HG03060 (cell line): ENCODE results near the gene FLNC.

Experiments
- ATAC-seq: cut with Tn5 transposase; IDR thresholded peaks from one replicate; pipeline ENCODE4 v1.9.1; 2021; ENCODE audit warnings: low read depth, moderate number of reproducible peaks; ENCODE audit not compliant: unreplicated experiment

Gene FLNC

DNA sequence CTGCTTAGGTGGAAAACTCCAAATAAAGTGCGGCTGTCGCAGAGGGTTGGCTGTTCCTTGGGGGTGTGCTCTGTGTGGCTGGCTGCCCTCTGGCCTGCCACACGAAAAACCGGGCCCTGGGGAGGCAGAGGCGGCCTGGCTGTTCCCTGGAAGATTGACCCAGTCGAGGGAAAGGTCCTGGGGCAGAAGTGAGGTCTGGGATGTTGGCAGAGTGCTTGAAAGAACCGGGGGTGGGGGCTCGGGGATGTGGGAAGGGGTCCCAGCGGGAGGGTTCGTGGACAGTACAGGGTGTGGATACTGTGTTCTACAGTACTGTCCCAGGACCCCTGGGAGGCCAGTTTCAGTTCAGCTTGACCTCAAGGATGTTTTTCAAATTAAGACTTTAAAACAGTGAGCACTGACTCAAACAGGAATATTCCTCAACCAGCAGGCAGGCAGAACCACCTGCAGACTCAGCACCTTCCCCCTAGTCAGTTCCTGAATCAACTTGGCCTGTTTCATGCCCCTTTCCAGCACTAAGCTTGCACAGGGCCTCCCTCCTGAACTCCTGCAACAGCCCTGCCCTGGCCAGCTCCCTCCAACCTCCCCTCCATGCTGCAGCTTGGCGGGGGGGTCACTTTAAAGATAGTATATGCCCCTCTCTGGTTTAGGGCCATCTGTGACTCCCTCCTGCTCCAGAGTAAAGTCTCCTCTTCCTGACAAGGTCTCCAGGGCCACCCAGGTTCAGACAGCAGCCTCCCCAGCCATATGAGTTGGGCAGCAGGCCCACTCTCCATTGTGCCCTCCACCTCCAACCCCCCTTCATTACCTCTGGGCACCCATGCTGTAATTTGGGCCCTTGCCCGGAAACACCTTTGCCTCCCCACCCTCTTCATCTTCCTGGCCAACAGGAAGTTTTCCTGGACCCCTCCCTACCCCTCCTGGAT is 29.3 kb downstream of the FLNC start:
- no peak for ATAC-seq

DNA sequence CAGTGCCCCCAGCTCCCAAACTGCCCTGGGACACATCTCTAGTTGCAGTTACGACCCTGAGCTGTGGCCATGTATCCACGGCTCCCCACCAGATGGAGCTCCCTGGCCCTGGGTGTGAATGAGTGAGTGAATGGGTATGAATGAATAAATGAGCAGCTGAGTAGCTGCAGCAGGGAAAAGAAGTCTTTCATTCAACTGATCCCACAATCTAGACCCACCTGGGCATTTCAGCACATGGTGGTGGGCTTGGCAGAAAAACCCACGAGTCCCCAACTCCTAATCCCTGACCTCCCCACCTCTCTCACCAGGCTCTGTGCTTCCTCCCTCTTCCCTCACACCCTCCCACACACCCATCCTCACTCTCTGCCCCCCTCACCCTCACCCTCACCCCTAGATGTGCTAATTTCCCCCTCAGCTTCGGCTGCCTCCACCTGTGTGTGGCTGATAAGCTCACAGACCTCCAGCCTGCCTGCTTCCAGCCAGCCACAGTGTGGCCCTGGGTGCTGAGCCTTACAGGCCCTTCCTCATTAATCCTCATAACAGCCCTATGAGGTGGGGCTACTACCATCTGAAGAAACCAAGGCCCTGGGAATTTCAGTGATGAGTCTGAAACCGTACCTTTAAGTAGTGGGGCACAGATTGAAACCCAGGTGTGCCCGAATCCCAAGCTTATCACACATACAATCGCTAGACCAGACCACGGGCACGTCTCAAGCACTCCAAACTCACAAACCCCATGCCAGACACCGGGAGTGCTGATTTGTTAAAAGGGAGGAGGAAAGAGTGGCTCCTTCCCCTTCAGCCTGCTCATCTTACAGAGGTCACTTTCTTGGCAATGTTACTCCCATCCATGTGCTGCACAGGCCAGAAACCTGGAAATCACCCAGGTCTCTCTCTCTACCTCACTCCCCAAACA is 30.2 kb downstream of the FLNC start:
- ATAC-seq = no peak

DNA sequence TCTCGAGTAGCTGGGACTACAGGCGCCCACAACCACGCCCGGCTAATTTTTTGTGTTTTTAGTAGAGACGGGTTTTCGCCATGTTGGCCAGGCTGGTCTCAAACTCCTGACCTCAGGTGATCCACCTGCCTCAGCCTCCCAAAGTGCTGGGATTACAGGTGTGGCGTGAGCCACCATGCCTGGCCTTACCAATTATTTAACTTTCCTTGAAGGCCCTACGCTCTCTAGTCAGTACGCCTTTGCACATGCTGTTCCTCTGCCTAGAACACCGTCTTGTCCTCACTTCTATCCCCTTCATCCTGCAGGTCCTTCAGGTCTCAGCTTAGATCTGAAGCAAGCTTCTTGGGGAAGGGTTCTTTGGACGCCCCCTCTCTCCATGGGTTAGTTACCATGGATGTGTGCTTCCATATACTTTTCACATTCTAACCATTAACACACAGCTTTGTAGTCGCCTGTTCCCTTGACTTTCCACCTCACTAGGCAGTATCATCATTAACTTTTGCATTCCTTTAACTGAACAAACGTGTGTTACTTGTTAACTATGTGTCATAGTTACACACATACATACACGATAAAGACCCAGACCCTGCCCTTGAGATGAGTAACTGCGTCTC is 31.9 kb downstream of the FLNC start:
- ATAC-seq = no peak

DNA sequence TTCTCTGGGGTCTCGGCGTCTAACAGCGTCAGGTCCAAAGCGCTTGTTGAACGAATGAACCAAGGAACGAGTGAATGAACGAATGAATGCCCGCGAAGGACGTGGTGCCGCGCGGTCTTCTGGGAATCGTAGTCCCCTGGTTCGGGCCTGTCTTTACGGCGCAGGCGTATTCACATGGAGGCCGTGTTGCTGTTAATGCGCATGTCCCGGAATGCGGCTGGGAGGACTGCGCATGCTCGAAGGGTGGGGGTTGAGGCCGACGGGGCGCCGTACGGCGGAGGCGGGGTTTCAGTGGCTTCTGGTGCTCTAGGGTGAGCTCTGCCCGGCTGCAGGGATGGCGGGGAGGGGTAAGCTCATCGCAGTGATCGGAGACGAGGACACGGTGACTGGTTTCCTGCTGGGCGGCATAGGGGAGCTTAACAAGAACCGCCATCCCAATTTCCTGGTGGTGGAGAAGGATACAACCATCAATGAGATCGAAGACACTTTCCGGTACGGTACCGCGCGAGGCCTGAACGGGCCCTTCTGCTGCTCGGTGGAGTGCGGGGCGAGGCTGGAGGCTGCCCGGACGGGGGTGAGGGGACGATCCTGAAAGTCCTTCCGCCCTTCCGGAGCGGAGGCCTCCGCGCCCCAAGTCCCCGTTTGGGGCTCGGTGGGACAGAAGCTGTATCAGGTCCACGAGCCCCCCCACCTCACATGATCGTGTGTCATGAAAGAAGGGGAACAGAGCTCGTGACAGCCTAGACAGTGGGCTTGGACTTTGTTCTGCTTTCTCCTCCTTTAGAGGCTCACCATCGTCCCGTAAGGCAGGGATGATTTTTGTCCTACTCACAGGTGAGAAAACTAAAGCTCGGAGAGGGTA is 32.6 kb downstream of the FLNC start, which contains the start of gene ATP6V1F:
Gene ATP6V1F (plus strand): TSS at position 286 of the 862 bp plus-strand sequence. CDS start 49 bp downstream, at position 335.
- peak; percentile 81 for ATAC-seq

DNA sequence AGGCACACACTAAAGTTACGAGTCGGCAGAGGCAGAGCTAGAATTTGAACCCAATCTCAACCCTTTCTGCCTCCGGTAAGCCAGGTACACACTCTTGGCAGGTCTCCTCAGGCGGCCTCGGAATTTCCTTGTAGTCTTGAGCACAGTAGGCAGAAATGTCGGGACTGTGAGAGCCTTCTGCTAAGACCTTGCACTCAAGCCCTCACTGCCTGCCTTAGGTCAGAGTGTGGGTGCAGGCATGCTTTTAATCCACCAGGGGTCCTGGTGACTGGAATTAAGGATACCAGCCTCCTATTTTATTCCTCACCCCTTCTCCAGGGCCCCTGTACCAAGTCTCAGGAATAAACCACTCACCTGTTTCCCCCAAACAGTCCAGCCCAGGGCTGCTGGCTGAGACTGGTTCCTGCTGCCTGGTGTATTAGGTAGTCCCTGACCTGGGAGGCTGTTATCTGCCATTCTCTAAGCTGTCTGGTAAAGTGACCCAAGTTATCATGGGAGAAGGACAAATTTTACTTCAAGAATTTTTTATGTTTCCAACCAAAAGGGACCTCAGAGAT is 33.3 kb downstream of the FLNC start:
- peak; percentile 8 for ATAC-seq

DNA sequence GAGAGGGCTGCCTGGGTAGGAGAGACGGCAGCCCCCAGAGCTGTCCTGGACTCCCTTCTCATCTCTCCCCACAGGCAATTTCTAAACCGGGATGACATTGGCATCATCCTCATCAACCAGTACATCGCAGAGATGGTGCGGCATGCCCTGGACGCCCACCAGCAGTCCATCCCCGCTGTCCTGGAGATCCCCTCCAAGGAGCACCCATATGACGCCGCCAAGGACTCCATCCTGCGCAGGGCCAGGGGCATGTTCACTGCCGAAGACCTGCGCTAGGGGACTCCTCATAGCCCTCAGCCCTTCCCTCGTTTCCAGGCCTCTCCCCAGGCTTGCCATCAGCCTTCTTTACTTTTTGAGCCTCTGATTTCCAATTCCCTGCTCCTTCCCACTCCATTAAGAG is 35.1 kb downstream of the FLNC start:
- ATAC-seq = no peak

DNA sequence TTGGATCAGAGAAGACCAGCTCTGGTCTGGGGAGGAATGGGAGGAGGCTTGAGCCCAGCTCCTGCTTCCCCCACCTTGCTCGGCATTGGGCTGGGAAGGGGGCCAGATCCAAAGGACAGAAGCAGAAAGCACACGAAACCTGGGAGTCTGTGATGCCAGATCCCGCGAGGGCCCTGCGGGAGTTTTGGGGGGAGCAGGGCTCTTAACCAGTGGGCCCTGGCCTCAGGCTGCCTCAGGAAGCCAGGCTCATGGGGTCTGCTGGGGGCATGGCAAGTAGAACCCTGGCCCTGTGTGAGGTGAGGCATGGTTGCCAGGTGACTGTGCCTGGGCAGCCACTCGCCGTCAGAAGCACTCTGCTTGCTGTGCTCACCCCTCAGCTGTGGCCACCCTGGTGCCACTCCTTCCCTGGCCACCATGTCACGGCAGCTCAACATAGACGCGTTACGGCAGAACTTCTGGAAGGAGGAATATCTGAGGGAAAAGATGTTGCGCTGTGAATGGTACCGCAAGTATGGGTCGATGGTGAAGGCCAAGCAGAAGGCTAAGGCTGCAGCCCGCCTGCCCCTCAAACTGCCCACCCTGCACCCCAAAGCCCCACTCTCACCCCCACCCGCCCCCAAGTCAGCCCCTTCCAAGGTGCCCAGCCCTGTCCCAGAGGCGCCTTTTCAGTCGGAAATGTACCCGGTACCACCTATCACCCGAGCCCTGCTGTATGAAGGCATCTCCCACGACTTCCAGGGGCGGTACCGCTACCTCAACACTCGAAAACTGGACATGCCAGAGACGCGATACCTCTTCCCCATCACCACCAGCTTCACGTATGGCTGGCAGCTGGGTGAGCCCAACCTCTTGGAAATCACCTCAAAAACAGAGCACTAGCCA is 36.0 kb downstream of the FLNC start:
- no peak for ATAC-seq

DNA sequence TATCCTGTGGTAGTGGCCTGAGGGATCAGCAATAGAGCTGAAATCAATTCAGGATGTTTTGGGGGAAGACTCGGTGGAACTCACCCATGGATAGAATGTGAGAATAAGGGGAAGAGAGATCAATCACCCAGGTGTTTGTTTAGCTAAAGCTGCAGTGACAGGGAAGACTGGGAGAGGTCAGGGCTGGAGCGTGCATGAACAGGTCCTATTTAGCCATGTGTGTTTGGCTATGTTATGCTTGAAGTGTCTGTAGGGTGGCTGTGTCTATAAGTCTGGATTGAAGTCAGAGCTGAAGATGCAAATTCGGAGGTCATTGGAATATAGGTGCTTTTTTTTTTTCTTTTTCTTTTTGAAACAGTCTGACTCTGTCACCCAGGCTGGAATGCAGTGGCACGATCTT is 37.0 kb downstream of the FLNC start:
- no peak for ATAC-seq

DNA sequence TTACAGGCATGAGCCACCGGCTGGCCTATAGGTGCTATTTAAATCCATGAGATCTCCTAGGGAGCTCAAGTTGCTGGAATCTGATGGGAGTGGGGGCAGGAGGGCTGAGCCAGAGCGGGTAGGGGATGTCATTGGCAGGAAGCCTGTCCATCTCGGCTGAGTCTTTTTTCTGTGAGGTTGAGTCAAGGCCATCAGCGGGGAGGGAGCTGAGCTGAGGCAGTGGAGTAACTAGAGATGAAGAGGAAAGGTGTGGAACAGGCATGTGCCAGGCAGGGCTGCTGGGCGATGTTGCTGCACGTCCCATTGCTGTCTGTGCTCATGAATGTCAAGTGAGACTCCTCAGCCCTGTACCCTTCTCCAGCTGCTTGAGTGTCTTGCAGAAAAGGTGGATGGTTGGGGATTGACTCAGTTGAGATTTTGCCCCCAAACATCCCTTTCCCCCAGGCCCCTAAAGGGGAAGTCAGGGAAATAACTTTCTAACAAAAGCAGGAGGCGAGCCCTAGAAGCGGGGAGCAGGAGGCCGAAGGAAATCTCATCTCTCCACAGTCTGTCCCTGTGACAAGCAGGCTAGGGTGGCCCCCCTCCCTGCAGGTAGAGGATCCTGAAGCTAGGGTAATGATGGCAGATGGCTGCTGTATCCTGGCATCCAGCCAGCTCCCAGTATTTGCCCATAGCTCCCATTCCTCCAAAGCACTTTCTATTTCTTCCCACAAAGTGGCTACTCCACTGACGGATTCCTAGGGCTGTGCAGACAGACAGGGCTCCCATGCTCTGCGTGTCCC is 37.8 kb downstream of the FLNC start:
- ATAC-seq = no peak

DNA sequence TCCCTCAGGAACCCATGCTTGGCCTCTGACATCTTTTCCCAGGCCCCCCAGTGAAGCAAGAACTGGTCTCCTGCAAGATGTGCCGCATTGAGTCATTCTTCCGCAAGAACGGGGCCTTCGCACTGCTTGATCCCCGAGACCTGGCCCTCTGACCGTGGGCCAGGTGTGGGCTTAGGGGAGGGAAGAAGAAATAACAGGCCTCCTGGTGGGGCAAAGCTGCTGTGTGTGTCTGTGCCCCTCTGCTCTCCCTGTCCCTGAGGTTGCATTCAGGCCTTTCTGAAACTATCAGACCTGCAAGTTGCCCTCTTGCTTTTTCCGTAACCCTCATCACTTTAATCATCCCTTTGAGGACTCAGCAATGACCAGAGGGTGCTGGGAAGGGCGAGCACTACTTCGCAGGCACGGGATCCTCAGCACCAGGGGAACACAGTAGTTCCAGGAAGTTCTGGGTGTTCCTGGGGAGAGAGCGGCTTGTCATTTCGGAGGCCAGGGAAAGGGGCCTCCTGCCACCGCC is 38.5 kb downstream of the FLNC start:
- no peak for ATAC-seq

DNA sequence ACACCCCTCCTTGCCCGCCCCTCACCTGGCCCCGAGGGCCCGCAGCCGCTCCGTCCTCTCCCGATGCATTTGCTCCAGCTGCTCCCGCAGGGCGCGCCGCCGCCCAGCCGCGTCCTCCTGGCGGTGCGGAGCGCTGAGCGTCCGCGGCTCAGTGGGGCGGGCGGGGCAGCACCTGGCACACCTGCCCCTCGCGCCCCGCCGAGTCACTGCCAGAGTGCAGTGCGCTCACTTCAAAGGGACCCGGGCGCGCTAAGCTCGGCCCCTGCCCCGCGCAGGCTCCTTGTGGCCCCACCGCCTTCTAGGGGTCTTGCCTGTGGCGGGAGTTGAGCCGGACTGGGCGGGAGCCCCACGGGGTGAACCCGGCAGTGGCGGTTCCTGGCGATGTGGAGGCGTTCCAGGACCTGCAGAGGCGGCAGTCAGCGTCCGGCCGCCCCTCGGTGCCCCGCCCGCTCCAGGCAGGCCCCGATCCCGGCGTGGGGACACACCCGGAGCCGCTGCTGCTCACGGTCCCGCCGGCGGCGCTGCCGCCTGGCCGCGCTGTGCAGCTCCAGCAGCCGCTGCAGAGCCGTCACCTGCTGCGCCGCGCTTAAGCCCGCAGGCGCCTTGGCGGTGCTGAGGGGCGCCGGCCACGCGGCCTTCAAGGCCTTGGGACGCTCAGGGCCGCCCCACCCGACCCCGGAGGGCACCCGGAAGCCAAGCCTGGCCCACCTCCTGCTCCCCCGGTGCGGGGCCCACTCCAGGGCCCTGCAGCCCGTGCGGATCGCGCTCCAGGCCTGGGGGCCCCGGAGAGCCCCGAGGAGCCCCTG is 39.1 kb downstream of the FLNC start:
- ATAC-seq = no peak

DNA sequence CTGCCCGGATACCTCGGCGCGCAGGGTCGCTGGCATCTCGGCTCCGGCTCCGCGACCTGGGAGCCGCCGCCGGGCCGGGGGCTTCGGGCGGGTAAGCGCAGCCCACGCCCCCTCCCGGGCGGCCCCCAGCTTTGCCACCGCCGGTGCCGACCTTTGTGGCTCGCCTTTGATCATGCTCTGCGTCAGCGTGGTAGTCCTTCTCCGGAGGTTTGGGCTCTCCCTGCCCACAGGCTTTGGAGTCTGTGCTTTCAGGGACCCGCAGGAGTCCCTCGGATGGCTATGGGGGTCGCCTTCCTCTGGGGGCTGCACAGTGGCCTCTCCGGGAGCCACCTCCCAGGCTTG is 39.7 kb downstream of the FLNC start:
- no peak for ATAC-seq

DNA sequence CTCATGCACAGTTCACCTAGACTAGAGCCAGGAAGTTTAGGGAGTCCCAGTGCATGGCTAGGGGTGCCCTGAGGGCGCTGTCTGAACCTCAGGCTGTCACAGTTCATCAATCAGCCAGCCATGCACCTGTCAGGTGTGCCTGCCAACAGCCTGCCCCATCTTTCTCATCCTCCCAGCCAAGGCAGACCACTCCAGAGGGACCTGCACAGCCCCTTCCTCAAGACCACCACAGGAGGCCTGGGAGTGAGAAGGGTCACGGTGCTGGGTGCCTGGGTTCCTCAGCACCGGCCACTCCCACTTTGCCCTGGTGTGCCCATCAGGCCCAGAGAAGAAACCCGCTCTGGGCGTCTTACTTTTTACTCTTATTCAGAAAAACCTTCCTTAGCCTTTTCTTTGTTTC is 40.8 kb downstream of the FLNC start:
- no peak for ATAC-seq

DNA sequence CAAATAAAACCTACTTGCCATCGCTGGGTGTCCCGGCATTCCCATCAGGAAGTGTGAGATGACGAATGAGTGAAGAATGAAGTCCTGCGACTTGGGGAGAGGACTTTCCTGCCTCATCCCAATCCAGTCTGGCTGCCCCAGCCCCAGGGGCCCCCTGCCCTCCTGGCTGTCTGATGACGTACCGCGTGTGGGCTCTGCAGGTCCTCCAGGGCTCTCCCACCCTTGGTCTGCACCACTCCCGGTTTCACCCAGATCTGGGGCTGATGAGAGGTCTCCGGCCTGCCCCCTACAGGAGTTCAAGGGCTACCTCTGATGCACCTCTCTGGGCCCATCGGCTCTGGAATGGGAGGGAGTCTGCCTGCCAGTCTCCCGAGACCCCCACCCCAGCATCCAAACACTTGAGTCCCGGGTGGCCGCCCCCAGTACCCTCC is 42.2 kb downstream of the FLNC start:
- no peak for ATAC-seq

DNA sequence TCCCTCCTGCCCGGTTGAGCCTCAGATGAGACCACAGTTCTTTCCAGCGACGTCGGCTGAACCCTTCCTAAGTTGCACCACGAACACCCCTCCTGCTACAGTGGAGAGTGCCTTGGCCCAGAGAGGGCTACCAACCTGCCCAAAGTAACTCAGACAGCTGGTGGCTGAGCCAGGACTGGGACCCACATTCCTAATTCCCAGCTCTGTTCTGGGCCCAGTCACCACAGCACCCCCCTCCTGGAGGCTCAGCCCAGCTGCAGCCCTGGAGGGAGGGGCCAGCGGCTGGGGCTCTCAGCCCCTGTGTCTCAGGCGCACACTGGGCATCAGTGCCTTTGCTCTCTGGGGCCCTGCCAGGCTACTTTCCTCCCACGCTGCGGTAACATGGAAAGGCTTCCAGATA is 43.0 kb downstream of the FLNC start:
- ATAC-seq = no peak

DNA sequence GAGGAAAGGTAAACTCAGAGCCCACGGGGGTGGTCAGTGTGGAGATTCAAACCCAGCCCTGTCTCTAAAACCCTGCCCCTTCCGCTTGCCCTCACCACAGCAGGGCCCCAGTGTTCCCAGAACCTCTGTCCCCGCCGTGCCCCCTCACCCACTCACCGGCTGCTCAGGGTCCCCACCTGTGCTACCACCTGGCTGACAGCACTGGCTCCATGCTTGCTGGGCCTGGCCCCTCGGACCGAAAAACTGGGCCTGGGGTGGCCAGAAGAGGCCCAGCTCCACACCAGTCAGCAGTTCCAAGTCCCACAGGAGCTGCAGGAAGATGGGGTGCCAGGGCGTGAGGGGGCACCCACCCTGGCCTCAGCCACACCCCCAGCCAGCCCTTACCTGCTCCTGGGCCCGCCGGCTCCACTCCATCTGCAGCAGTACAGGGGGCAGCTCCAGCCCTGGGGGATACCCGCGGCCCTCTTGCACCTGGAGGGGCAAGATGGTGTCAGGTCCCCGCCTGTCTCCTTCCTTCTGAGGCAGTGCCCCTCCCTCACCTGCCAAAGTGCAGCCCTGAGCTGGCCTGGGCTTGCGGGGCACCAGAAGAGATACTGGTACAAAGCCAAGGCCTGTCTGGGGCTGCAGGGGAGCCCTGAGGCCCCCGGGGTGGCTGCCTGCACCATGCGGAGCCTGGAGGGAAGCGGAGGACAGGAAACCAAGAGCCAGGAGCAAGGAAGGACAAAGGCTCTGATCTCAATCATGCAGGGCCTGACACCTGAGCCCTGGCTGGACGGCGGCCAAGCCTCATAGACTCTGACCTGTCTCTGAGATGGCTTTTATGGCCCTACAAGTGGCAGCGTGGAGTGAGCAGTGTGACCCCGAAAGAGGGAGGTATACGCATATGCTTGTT is 44.2 kb downstream of the FLNC start:
- ATAC-seq = no peak
